Mucosa of descending colon (tissue), 3 donors: ENCODE data around the gene DAZAP2. TPM values are rescaled to one million over a fixed set of nuclear protein-coding genes. Genes with fewer than 3 reads are reported as not detected.
"Not testable (repeated sequence)": the region's sequence is repeated elsewhere in the genome, so short reads cannot be mapped to it uniquely, and the experiment has no call there.

ENCODE experiments used
- ATAC-seq: fragments of 200-7000 bp; cut with Tn5 transposase; one replicate; pipeline ENCODE4 v1.9.1; 2020; ENCODE audit warnings: mild to moderate bottlenecking, moderate library complexity
- DNase-seq, 3 donors: peaks; one replicate each; pipeline ENCODE4 v3.0.0-alpha.2; 2020
- H3K36me3 ChIP-seq: fragments of 200-600 bp; one replicate; pipeline ENCODE4 v1.8.0; 2021; ENCODE audit warnings: low read depth, mild to moderate bottlenecking
- H3K4me1 ChIP-seq: fragments of 200-600 bp; one replicate; pipeline ENCODE4 v1.8.0; 2021; ENCODE audit warnings: low read depth, mild to moderate bottlenecking
- H3K4me3 ChIP-seq: fragments of 200-600 bp; one replicate; pipeline ENCODE4 v1.8.0; 2021; ENCODE audit warnings: mild to moderate bottlenecking
- H3K9me3 ChIP-seq: fragments of 200-600 bp; one replicate; pipeline ENCODE4 v1.8.0; 2021; ENCODE audit warnings: mild to moderate bottlenecking
- CTCF ChIP-seq: fragments of 200-600 bp; IDR thresholded peaks from one replicate; pipeline ENCODE4 v1.8.0; 2022; ENCODE audit warnings: antibody characterized with exemption, mild to moderate bottlenecking
- intact Hi-C, 2 donors: fragments of 100-400 bp; cut with DNase I in 1 of 2; cut with micrococcal nuclease in 1 of 2; formaldehyde crosslinking; loops; one replicate each; pipeline versions ENCODE4 v1.11.0 to v1.11.1; 2022; cut with DNase I, micrococcal nuclease
- total RNA-seq, 3 donors: library from RNA; stranded (reverse); fragmentation: NEBNext Ultra II Directional in 2 of 3; extraction: Animal tissue kit (Norgen Biotek cat#: 25700) in 2 of 3; gene quantifications; one replicate each; pipeline versions ENCODE4 v1.2.1 to v1.2.4, GENCODE V29; 2021 to 2023
- donor health status: DM: no; HTN: no; CAD: no; lungs with moderate emphysema.
- donor health status: DM: no; HTN: no; CAD: no.
- donor health status: DM: no; HTN: yes; CAD: no.

The DAZAP2 gene
- total RNA-seq, 3 donors from 2014 or later = 211 to 334 (median 329) TPM

GRCh38 chr12:51270067-51270950, 31.7 kb downstream of the DAZAP2 start, which contains the start of gene SMAGP:
Gene SMAGP, minus strand, starts transcription at chr12:51270415. Its CDS starts 1,137 bp downstream, at chr12:51269278.
- TF ChIP-seq CTCF = no peak
- Histone ChIP-seq H3K4me3 (peak within 1 kb of the TSS; percentile 43), H3K9me3 (no peaks in the 10 kb centered on the region), H3K4me1 (peaks cover 28% of the 10 kb centered on the region), H3K36me3 (no peaks in the 10 kb centered on the region)
- intact Hi-C loops = no loop called here
- DNase-seq = peak; percentile 89 to 91 (median 90)
- ATAC-seq = peak; percentile 74

- Histone ChIP-seq H3K4me1 (peaks cover 36% of the 10 kb centered on the region), H3K9me3 (no peaks in the 10 kb centered on the region), H3K36me3 (no peaks in the 10 kb centered on the region), H3K4me3 (peak overlapping the region; percentile 43)
- intact Hi-C loops = no loop called here
- DNase-seq = peak in 1 of 3 donors; percentile 38
- peak; percentile 59 for ATAC-seq
- no peak for TF ChIP-seq CTCF
These were observed 32.4 kb downstream of the DAZAP2 start for GRCh38 chr12:51270951-51271518.

- H3K36me3 ChIP-seq, ATAC-seq, DNase-seq, H3K4me3 ChIP-seq, H3K9me3 ChIP-seq, intact Hi-C loops: not testable (repeated sequence)
- peaks cover 37% of the 10 kb centered on the region for H3K4me1 ChIP-seq
These were observed 34.2 kb downstream of the DAZAP2 start for GRCh38 chr12:51272810-51273209.

GRCh38 chr12:51275088-51275487, 36.5 kb downstream of the DAZAP2 start:
- Histone ChIP-seq H3K36me3 (no peaks in the 10 kb centered on the region), H3K9me3 (no peaks in the 10 kb centered on the region), H3K4me1 (peaks cover 37% of the 10 kb centered on the region), H3K4me3 (no peak overlapping the region)
- DNase-seq (peak; percentile 60 to 72 (median 62)), ATAC-seq (peak; percentile 70)
- TF ChIP-seq CTCF = no peak
- intact Hi-C loops = no loop called here

- TF ChIP-seq CTCF = no peak
- Histone ChIP-seq H3K9me3 (no peaks in the 10 kb centered on the region), H3K4me3 (no peak overlapping the region), H3K4me1 (no peaks in the 10 kb centered on the region), H3K36me3 (no peaks in the 10 kb centered on the region)
- DNase-seq (no peak), ATAC-seq (no peak)
- intact Hi-C loops = no loop called here
These were observed 42.7 kb downstream of the DAZAP2 start for GRCh38 chr12:51281202-51281924.
